Stimulated activated CD4-positive, alpha-beta T cell treated with anti-CD3 and anti-CD28 coated beads, Interleukin-4, amount 100 ng/mL, for 4 hours (primary cell): ENCODE results near the gene CMIP.

ENCODE experiments used
- DNase-seq, 2 experiments: peaks; one replicate each; pipeline ENCODE4 v3.0.0-alpha.2; 2020

Gene CMIP

GRCh38 chr16:81592353-81592866 lies 147.8 kb downstream of the CMIP start:
- no peak for DNase-seq

GRCh38 chr16:81593481-81593880 lies 148.9 kb downstream of the CMIP start:
- no peak for DNase-seq

DNA sequence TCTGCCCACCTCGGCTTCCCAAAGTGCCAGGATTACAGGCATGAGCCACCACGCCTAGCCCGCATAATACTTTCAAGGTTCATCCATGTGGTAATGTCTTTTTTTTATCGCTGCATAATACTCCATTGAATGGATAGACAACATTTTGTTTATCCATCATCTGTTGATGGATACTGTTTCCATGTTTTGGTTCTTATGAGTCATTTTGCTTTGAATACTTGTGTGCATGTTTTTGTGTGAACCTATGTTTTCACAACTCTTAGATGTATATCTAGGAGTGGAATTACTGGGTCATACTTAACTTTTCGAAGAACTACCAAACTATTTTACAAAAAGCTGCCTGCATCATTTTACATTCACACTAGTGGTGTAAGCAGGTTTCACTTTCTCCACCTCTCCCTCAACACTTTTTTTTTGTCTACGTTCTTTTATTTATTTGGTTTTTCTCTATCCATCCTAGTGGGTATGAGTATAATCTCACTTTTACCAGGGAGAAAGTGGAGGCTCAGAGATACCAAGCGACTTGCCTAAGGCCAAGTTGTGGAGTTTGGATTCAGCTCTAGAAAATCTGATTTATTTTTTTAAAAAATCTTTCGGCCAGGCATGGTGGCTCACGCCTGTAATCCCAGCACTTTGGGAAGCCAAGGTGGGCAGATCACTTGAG lies 151.2 kb downstream of the CMIP start:
- no peak for DNase-seq

DNA sequence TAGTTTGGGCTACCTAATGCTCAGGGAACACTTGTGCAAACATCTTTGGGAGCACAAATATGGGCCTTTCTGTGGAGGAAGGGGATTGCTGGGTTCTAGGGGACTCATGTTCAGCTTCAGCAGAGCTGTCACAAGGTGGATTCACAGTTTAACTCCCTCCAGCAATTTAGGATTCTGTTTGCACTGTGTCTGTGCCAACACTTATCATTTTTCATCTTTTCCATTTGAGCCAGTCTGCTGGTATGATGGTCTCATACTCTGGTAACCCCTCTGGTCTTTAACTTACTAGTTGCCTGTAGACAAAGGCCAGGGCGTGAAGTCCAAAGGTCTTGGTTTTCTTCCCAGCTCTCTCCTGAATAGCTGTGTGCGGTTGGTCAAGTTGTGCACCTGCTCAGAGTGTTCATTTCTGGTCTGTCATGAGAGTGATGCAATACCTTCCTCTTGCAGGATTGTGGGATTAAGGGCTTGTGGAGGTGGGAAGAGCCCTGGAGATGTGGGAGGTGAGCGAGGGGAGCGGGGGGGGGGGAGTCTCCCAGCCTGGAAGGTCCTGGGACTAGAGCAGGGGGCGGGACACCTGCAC lies 152.6 kb downstream of the CMIP start:
- DNase-seq = no peak

GRCh38 chr16:81598083-81598482 lies 153.5 kb downstream of the CMIP start:
- no peak for DNase-seq

- DNase-seq = no peak
These were observed 154.6 kb downstream of the CMIP start for GRCh38 chr16:81599034-81599744.

- DNase-seq = no peak
These were observed 155.7 kb downstream of the CMIP start for GRCh38 chr16:81600275-81600674.

- no peak for DNase-seq
These were observed 156.4 kb downstream of the CMIP start for GRCh38 chr16:81601008-81601428.

- no peak for DNase-seq
These were observed 157.1 kb downstream of the CMIP start for GRCh38 chr16:81601601-81602255.

DNA sequence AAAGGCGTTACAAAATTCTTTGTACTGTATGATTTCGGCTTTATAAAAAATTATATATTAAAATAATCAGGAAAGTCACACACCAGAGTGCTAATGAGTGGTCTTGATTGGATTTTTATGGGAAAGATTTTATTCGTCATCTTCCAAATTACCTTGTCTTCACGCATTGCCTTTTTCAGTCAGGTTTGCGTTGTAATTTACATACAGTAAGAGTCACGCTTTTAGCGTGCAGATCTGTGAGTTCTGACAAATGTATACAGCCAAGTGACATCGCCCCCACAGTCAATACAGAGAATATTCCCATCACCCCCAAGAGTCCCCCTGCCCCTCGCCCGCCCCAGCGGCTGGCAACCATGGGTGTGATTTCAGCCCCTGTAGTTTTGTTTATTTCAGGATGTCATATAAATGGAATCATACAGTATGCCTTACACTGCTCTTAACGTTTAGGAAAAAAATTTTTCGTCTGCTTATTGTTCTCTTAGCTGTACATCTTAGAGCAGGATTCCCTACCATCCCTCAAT lies 157.7 kb downstream of the CMIP start:
- no peak for DNase-seq

GRCh38 chr16:81602792-81603191 lies 158.2 kb downstream of the CMIP start:
- no peak for DNase-seq

DNA sequence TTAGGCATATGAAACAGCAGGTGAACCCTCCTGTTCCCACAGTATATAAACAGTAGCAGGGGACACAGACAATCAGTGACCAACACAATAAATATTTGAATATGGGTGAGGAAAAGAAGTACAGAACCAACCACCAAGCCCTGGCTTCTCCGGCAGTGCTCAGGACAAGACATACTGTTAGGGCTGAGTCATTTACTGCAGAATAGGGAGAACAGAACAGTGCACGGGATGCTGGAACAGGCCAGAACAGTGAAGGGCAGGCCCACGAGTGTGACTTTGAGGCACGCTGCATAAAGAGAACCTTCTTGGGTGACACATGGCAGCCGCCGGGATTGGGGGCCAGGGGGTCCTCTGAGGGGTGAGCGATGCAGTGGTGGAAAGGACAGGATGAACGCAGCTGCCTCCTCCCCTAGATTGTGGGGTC lies 160.4 kb downstream of the CMIP start:
- DNase-seq = no peak

DNA sequence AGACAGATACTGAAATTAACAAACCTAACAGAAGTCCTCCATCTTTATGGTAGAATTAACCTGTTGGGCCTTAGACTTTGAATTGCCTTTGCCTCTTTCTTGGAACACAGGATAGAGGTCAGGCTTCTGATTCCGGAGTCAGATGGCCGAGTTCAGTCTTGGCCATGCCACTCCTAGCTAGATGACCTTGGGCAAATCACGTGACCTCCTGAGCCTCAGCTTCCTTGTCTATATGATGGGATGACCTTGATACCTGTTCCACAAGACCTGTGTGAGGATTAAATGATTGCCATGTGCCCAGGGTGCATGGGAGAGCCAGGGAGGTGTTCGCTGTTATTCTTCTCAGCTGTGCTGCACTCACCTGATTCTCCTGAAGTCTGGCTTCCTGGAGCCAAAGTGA lies 161.4 kb downstream of the CMIP start:
- no peak for DNase-seq

DNA sequence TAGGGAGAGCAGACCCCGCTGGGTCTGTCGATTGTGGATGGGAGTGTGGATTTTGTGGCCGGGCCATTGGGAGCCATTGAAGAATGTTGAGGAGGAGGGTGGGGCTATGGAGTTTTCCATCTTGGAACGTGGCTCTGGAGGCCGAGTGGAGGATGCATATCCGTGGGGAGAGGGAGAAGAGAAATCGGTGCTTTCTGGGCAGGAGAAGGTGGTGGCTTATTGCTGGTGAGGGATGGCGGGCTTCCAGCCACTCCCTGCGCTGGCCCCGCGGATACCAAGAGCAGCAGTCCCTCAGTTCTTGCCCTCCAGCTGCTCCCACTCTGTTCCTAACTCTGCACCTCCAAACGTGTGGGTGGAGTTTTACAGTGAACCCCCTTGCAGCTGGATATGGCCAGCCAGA lies 162.4 kb downstream of the CMIP start:
- DNase-seq = no peak

- DNase-seq = no peak
These were observed 163.4 kb downstream of the CMIP start for GRCh38 chr16:81607805-81608522.

- DNase-seq = no peak
These were observed 164.1 kb downstream of the CMIP start for GRCh38 chr16:81608523-81609209.

DNA sequence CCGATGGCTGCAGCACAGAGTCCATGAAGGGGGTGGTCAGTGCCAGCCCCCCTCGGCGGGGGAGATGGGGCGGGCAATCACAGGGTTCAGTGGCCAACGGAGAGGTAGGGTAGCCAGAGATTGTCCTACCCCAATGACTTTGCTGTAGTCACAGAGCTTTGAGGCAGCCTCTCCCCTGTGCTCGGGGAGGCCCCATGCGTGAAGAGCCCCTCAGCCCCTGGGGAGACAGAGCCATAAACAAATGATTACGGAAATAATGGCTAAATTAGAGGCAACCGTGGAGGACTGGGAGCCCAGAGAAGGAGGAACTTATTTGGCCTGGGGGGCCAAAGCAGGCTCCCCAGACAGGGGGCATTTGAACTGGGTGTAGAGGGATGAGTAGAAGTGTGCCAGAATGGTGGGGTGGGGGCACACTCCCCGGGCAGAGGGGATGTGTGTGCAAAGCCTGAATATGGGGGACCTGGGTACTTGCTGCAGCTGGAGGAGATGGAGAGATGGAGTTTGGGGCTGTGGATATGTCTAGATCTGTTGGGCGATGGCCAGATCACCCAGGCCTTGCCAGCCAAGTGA lies 164.8 kb downstream of the CMIP start:
- no peak for DNase-seq

DNA sequence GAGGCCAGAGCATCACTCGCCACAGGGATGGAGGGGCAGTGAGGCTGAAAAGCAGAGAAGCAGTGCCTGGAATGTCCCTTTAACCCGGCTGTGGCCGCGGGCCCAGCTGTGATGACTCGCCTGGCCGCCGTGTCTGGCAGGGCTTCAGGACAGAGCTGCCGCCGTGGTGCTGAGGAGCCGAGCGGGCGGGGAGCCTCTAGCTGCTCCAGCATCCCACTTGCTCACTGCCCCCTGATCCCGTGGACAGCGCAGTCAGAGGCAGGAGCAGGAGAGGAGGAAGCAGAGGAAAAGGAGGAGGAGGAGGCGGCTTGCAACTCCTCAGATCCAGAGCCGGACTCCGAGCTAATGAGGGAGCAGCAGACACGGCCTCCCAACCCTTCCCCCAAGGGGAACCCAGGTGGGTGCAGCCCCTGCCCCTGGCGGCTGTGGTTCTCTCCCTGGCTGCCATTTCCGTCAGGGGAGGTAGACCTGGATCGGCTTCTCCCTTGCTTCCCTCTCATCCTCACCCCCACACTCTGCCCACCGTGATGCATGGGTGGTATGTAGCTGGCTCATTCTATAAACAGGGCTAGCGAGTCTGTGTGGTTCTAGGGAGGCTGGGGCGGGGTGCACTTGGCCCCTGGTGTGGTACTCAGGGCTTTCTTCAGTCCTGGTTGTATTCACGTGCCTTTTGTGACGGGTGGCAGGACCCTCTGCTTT lies 165.7 kb downstream of the CMIP start:
- DNase-seq = no peak

GRCh38 chr16:81610936-81611335 lies 166.3 kb downstream of the CMIP start:
- DNase-seq = no peak

DNA sequence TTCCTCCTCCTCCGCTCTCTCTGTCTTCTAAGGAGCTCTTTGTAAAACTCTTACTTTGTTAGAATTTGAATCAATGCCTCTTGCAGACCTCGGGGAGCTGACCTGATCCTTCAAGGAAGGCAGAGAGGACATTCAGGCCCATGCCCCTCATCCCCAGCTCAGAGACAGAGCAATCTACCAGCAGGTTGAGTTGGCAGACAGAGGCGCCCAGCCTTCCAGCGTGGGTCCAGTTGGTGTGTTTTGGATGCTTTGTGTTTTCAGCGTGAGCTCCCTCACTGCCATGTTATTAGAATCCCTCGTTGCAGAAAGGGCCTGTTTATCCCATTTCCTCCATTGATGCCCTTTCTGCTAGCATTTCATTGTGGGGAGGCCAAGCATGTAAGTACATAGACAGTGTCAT lies 167.1 kb downstream of the CMIP start:
- no peak for DNase-seq
